Astrocyte of the spinal cord (primary cell): ENCODE results near the gene SEMG2.

Source experiments
- DNase-seq: peaks from one replicate; pipeline ENCODE4 v3.0.0; 2011; ENCODE audit warnings: low read depth, low spot score
- H3K4me3 ChIP-seq: 2 replicates; pipeline ENCODE4 v1.5.1; 2011; ENCODE audit warnings: low read depth, mild to moderate bottlenecking, low read length, moderate library complexity
- CTCF ChIP-seq: IDR thresholded peaks from 2 replicates; pipeline ENCODE4 v1.5.1; 2012; ENCODE audit warnings: low read depth, mild to moderate bottlenecking, low read length, inconsistent platforms
- in situ Hi-C: cut with HindIII; loops from 2 replicates; pipeline ENCODE4 v1.10.0; 2017; ENCODE audit warnings: low sequenced_read_pairs

The SEMG2 gene

GRCh38 chr20:45268531-45268930 is 47.4 kb downstream of the SEMG2 start:
- DNase-seq, result no peak
- no peak for TF ChIP-seq CTCF
- no peak overlapping the region for H3K4me3 ChIP-seq
- in situ Hi-C loops, result no loop called here

- TF ChIP-seq CTCF, result no peak
- DNase-seq, result no peak
- H3K4me3 ChIP-seq, result no peak overlapping the region
- in situ Hi-C loops, result no loop called here
These were observed 47.9 kb downstream of the SEMG2 start for GRCh38 chr20:45269056-45269455.

- no peak overlapping the region for H3K4me3 ChIP-seq
- no peak for DNase-seq
- in situ Hi-C loops, result no loop called here
- TF ChIP-seq CTCF, result no peak
These were observed 48.6 kb downstream of the SEMG2 start for GRCh38 chr20:45269754-45270270.
